GM18951 (cell line): ENCODE results near the gene MRTFA.
"Not testable (repeated sequence)": the region's sequence is repeated elsewhere in the genome, so short reads cannot be mapped to it uniquely, and the experiment has no call there.

Experiments
- POLR2A ChIP-seq: IDR thresholded peaks from 4 replicates; pipeline ENCODE4 v1.6.1; 2011; ENCODE audit warnings: mild to moderate bottlenecking; ENCODE audit not compliant: insufficient read length, insufficient read depth; ENCODE audit errors: extremely low read depth
- in situ Hi-C: fragments of 300-500 bp; cut with MboI; formaldehyde crosslinking; loops from one replicate; pipeline ENCODE4 v1.12.0; 2022; ENCODE audit warnings: low sequenced_read_pairs, mixed read lengths, inconsistent platforms; ENCODE audit not compliant: unreplicated experiment

The MRTFA gene

GRCh38 chr22:40560994-40561515, 75.5 kb downstream of the MRTFA start:
- no peak for TF ChIP-seq POLR2A
- in situ Hi-C loops: no loop called here

- in situ Hi-C loops: no loop called here
- TF ChIP-seq POLR2A: no peak
Measured at GRCh38 chr22:40560551-40560950, 76.0 kb downstream of the MRTFA start.

GRCh38 chr22:40557972-40558371, 78.5 kb downstream of the MRTFA start:
- no peak for TF ChIP-seq POLR2A
- in situ Hi-C loops: no loop called here

- TF ChIP-seq POLR2A: no peak
- in situ Hi-C loops: no loop called here
Measured at GRCh38 chr22:40556641-40557040, 79.9 kb downstream of the MRTFA start.

- in situ Hi-C loops: not testable (repeated sequence)
Measured at GRCh38 chr22:40554023-40554422, 82.5 kb downstream of the MRTFA start.

- in situ Hi-C loops: no loop called here
- no peak for TF ChIP-seq POLR2A
Measured at GRCh38 chr22:40553014-40553554, 83.4 kb downstream of the MRTFA start.

- in situ Hi-C loops: no loop called here
- no peak for TF ChIP-seq POLR2A
Measured at GRCh38 chr22:40552070-40552469, 84.4 kb downstream of the MRTFA start.

- TF ChIP-seq POLR2A: no peak
- in situ Hi-C loops: no loop called here
Measured at GRCh38 chr22:40547729-40548143, 88.8 kb downstream of the MRTFA start.

- TF ChIP-seq POLR2A: no peak
- in situ Hi-C loops: no loop called here
Measured at GRCh38 chr22:40544758-40545157, 91.8 kb downstream of the MRTFA start.

GRCh38 chr22:40542821-40543540, 93.5 kb downstream of the MRTFA start:
- no peak for TF ChIP-seq POLR2A
- in situ Hi-C loops: no loop called here

GRCh38 chr22:40541300-40541699, 95.2 kb downstream of the MRTFA start:
- TF ChIP-seq POLR2A: no peak
- in situ Hi-C loops: no loop called here

GRCh38 chr22:40540265-40540664, 96.3 kb downstream of the MRTFA start:
- in situ Hi-C loops: no loop called here
- no peak for TF ChIP-seq POLR2A

GRCh38 chr22:40536149-40536548, 100.4 kb downstream of the MRTFA start:
- in situ Hi-C loops: not testable (repeated sequence)

GRCh38 chr22:40535642-40536041, 100.9 kb downstream of the MRTFA start:
- in situ Hi-C loops: no loop called here
- no peak for TF ChIP-seq POLR2A
